SW480 (cell line): ENCODE measurements around the gene HNRNPA3.
A peak's percentile ranks its signal among the peaks of the same experiment; 100 is the strongest.
"Not testable (repeated sequence)": the region's sequence is repeated elsewhere in the genome, so short reads cannot be mapped to it uniquely, and the experiment has no call there.

Source experiments
- DNase-seq: peaks from one replicate; pipeline ENCODE4 v3.0.0-alpha.2; 2016; ENCODE audit warnings: low spot score

Gene HNRNPA3

GRCh38 chr2:177256026-177256425 lies 43.4 kb downstream of the HNRNPA3 start:
- DNase-seq = no peak

- DNase-seq = no peak
These were observed 44.1 kb downstream of the HNRNPA3 start for GRCh38 chr2:177256695-177257094.

DNA sequence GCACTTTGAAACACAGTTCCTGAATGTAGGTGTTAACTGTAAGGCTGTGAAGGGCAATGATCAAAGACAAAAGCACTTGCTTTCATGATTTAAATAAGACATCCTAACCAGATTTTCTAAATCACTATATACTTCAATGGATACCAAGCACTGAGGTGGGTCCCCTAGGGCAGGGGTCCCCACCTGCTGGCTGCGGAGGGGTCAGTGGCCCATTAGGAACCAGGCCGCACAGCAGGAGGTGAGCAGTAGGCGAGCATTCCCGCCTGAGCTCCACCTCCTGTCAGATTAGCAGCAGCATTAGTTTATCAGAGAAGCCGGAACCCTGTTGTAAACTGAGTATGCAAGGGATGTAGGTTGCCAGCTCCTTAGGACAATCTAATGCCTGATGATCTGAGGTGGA lies 44.9 kb downstream of the HNRNPA3 start:
- DNase-seq = no peak

DNA sequence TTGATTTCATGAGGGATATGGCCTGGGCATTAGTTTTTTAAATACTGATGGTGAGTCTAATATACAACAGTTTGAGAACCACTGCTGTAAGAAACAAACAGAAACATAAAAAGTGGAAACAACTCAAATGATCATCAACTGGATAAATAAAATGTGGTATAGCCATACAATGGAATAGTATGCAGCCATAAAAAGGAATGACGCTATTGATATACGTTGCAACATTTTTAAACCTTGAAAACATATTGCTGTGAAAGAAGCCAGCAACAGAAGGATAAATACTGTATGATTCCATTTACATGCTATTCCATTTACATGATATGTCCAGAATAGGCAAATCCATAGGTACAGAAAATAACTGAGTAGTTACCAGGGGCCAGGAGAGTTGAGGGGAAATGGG lies 45.5 kb downstream of the HNRNPA3 start:
- no peak for DNase-seq

GRCh38 chr2:177260379-177260778 lies 47.8 kb downstream of the HNRNPA3 start:
- DNase-seq = no peak

DNA sequence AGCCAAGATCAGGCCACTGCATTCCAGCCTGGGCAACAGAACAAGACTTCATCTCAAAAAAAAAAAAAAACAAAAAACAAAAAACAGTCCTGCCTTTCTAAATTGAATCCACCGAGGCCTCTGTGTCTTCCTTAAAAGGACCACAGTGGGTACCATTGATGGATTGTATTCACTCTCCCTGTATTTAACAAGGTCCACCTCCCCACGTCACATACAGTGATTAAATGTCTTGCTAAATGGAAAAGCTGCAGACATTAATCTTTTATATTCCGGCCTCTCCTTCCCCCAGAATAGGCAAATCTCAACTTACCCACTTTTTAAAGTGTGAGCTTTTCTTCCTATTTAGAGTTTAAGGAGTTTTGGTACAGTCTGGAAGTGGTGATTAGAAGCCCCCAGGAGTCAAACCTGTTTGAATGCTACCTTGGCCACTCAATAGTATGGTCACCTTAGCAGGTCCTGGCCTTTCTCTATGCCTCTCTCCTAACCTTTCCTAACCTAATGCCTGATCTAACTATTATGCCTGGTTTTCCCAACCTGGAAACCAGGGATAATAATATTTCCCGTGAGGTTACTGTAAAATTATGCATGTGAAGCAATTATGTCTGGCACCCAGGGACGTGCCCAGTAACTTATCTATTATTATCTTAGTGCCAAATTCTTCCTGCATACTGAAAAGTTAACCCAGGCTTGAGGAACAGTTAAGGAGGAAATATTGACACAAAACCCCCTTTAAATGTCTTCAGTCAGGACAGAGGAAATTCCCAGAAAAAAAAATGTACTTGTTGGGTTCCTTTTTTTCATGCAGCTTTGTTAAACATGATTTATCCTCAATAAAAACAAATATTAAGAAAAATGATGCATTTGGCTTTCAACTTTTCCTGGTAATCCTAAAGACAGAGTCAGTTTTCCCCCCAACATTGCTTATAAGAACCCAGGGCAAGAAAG lies 48.8 kb downstream of the HNRNPA3 start:
- no peak for DNase-seq

GRCh38 chr2:177262092-177262491 lies 49.5 kb downstream of the HNRNPA3 start:
- DNase-seq = no peak

DNA sequence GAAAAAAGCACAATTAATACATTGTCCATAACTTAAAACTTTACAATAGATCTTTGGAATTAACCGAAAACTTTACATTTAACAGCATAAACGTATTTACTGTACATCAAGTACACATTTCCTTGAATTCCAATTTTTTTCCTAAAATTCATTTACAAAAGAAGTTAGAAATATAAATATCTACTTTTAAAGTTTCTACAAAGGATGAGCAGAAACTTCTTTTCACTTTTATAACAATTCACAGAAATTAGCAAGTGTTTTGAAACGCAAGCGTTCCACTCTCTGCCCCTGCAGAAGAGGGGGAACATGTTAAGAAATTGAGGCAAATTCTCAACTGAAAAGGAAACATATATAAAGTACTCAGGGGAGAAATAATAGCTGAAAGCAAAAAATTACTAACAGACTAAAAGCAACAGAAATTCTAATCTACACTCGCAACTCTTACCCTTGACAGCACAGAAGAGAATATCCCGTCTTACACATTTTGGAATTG lies 50.4 kb downstream of the HNRNPA3 start:
- DNase-seq = no peak

DNA sequence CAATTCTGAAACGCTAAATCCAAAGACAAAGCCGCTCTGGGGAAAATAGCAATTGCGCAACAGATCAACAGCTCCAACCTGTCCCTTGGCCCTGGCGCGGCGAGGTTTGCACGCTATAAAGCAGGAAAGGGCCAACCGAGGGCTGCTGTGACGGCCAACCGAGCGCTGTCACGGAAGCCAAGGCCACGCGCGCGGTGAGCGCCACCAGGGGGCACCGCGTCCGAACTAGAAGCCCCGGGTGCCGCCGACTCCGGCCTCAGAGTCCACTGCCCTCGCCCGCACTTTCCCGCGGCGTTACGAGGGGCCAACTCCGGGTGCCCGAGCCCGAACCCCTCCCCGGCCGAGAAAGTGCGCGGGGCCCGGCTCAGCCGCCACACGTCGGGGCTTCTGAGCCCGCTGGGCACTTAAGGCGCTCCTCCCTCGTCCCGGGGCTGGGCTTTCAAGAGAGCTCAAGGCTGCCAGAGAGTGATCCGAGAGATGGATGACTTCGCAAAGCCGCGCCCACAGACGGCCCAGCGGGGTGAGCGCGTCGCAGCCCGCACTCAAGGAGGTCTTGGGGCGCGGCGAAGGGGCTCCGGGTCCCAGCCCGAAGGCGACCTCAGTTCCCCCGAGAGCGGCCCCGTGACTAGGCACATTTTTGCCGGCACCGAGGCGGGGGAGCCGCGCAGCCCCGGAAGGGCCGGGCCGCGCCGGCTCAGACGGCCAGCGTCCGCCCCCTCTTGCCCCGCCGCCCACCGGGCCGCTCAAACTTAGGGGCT lies 51.0 kb downstream of the HNRNPA3 start:
- DNase-seq = peak; percentile 94

GRCh38 chr2:177264209-177264692 lies 51.7 kb downstream of the HNRNPA3 start:
- DNase-seq = no peak

DNA sequence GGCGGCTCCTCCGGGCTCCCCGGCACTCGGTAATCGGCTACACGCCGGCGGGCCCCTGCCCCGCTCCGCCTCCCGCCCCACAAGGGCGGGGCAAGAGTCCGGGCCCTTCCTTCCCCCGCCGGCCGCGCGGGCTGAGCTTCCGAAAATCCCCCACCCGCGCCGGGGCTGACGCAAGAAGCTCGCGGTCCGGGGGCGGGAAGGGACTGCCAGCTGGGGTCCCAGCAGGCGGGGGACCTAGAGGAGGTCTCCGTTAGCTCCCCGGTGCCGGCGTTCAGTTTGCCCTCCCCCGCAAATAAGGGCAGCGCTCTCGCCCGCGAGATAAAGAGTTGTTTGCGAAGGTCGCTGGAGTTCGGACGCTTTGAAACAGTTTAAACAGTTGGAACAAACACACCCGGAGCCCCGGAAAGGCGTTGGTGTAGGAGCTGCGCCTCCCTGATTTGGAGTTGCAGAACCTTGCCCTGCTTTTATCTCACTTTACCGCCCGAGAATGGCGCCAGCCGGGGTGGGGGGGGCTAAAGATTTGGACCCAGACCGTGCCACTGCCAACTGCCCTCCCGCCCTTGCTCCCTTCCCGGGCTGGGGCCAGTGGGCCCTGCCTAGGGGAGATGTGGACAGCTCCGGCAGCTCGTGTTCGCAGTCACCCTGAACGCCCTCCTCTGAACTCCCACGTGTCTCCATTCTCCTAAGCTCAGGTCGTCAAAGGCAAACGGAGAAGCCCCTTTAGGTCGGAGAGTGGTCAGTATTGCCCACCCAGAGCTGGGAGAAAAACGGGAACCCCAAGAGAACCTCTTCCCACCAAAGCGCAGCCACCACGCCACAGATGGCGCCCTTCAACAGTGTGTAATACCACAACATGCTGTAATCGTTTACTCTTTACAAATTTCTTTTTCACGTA lies 52.3 kb downstream of the HNRNPA3 start, which contains the start of gene NFE2L2:
NFE2L2 (minus strand) TSS at position 35 of the 895 bp plus-strand sequence. CDS start 151 bp downstream, outside the sequence.
- peak; percentile 89 for DNase-seq

DNA sequence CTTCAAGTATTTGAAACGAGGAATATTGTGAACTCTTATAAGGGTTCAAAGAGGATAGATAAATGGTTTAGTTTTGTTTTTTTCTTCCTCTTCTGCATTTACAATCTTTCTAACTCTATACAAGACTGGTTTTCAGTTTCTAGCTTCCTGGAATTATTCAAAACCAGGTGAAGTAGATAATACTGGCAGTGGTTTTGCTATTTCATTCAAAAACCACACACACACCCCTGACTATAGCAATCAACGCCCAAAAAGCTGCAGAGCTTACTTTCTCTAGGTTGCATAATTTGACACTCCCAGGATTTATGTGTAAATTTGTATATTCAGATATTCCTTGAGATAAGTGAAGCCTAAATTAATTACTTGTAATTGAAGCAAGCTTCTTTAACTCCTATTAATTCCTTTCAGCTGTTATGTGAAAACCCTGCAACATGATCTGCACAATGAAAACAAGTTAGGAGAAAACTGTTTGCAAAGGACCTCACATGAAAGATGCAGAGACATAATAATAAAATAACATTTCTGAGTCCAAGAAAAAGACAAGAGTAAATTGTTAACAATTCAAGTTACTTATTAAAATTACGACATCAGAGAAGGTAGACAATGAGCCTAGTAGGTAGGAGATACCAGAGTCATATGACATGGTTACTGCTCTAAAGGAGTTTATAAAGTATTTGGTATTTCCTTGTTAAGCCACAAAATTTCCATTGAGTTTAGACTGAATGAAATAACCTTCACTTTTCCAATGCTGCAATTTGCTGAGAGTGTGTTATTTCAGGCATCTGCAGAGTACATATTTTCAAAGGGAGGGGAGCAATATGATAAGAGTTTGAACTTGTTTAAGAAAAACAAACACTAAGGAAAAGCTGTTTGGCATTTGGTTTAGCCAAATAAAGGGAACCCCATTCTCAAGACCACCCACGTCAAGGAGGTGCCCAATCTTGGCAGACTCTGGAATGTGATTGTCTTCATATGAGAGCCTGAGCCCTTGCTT lies 53.5 kb downstream of the HNRNPA3 start:
- DNase-seq = peak; percentile 30

- DNase-seq = not testable (repeated sequence)
These were observed 54.4 kb downstream of the HNRNPA3 start for GRCh38 chr2:177266955-177267354.

GRCh38 chr2:177268187-177268871 lies 55.7 kb downstream of the HNRNPA3 start:
- no peak for DNase-seq

DNA sequence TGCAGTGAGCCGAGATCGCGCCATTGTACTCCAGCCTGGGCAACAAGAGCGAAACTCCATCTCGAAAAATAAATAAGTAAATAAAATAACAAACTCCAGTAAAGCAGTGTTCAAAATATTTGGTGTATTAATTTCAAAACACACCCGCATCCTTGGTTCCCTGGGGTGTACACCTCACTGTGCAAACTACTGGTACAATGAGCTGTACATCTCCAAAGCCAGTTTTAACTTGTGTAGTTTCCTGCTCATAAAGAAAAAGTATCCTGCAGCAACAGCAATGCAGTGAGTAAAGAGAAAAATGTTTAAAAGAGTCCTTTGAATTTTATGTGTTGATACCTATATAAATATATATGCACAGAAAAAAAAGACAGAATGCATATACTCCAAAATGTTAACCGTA lies 56.3 kb downstream of the HNRNPA3 start:
- no peak for DNase-seq

- DNase-seq = no peak
These were observed 57.9 kb downstream of the HNRNPA3 start for GRCh38 chr2:177270531-177270930.

DNA sequence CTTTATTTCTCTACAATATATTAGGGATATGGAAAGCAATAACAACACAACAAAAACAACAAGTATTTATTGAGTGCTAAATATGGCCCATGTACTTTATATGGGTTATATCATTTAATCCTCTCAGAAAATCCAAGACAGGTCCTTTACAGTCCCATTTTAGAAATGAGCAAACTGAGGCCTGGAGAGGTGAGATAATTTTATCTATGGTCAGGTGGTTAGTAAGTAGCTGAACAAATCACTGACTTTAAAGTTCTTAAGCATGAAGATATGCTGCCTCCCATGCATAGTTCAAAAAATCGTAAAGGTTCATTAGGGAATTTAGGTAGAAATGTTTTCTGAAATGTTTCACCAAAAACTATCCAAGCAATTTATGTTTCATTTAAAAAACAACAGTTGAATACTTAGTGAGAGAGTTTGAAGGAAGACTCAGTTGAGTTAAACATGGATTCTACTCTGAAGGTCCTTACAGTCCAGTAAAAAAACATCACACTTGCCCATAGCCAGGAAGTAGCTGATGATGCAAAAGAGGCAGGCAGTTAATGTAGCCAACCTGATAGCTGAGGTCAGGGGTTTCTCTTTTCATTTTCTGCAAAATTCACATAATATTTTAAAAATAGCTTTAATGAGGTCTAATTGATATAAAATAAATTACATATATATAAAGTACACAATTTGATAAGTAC lies 59.5 kb downstream of the HNRNPA3 start:
- no peak for DNase-seq

GRCh38 chr2:177272765-177273164 lies 60.2 kb downstream of the HNRNPA3 start:
- no peak for DNase-seq

GRCh38 chr2:177273408-177273807 lies 60.8 kb downstream of the HNRNPA3 start:
- DNase-seq = no peak
